Measurements from ENCODE around the gene VENTX.

Gene VENTX

DNA sequence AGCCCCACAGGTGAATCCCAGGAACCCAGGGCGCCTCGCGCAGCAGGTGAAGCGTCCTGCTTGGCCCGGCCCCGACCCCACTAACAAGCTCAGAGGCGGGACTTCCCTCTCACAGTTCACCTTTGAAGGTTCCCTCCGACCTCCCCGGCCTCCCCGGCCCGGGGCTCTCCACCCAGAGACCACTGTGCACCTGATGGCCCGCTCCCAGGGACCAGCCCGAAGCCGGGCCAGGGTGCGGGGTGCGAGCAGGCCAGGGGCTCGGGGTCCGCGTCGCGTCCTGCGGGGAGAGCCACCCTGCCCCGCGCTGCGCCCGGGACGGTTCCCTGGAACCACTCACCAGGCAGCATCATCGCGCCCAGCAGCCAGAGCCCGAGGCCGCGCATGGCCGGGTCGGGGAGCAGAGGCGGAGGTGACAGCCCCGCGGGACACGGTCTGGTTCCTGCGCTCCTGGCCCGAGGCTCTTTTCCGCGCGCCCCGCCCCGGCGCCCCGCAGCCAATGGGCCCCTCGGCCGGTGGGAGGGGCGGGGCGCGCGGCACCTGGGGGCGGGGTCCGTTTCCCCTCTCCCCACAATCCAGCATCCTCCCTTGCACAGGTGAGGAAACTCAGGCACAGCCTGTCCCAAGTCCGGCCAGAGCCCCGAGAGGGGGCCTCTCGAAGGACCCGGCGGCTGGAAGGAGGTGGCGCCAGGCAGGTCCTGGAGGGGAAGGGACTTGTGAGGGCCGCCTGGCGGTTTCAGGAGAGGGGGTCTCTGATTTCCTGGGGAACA is 39.0 kb downstream of the VENTX start, which contains the start of gene ADAM8:
ADAM8 (minus strand) TSS at position 434 of the 767 bp plus-strand sequence; CDS start at position 383, 51 bp downstream.
- POLR2A ChIA-PET, result interaction anchor here (0.7 to 5.8 kb wide), 5 partner anchors 13 to 39 kb away, joined by 3 to 63 read pairs (median 11); partner anchors contain the start of genes TUBGCP2, VENTX and ZNF511
- peak within 1 kb of the TSS; percentile 57 to 91 (median 72) for H3K4me3 ChIP-seq (ENCODE audit: control insufficient read depth in 1 of 7, extremely low read depth in 1 of 7, insufficient read depth in 4 of 7, low read depth in 2 of 7, low read length in 6 of 7)
- no peaks in the 10 kb centered on the region for H3K9me3 ChIP-seq (ENCODE audit: control extremely low read depth in 1 of 5, control insufficient read depth in 4 of 5, insufficient read depth in 2 of 5, low read depth in 1 of 5, low read length in 4 of 5)
- peaks cover 11 to 76% (median 71%) of the 10 kb centered on the region in 4 experiments for H3K4me1 ChIP-seq (ENCODE audit: control extremely low read depth in 1 of 4, control insufficient read depth in 4 of 4, insufficient read depth in 4 of 4, low read length in 3 of 4)
- H3K27ac ChIP-seq (ENCODE audit: insufficient read depth in 1 of 2, low read depth in 1 of 2, low read length in 2 of 2, poor library complexity in 1 of 2, severe bottlenecking in 2 of 2), result peak within 1 kb of the TSS; percentile 85 to 93
- H3K36me3 ChIP-seq (ENCODE audit: control insufficient read depth in 4 of 4, insufficient read depth in 4 of 4, low read length in 3 of 4), result peaks cover 0 to 27% (median 13%) of the 10 kb centered on the region in 4 experiments
- CTCF ChIA-PET, result interaction anchor here (1.0 to 7.1 kb wide), 5 partner anchors 11 to 33 kb away, joined by 3 to 112 read pairs (median 12); no protein-coding TSS in a partner anchor
- H3K27me3 ChIP-seq (replicated peaks in 2 of 5; ENCODE audit: control insufficient read depth in 4 of 5, insufficient read depth in 5 of 5, low read length in 4 of 5), result no peaks in the 10 kb centered on the region
- 4% methylated on average over 35 of the region's 63 CpGs for WGBS (ENCODE audit: insufficient coverage)
- peak in 2 of 3 donors; percentile 46 to 59 for DNase-seq

DNA sequence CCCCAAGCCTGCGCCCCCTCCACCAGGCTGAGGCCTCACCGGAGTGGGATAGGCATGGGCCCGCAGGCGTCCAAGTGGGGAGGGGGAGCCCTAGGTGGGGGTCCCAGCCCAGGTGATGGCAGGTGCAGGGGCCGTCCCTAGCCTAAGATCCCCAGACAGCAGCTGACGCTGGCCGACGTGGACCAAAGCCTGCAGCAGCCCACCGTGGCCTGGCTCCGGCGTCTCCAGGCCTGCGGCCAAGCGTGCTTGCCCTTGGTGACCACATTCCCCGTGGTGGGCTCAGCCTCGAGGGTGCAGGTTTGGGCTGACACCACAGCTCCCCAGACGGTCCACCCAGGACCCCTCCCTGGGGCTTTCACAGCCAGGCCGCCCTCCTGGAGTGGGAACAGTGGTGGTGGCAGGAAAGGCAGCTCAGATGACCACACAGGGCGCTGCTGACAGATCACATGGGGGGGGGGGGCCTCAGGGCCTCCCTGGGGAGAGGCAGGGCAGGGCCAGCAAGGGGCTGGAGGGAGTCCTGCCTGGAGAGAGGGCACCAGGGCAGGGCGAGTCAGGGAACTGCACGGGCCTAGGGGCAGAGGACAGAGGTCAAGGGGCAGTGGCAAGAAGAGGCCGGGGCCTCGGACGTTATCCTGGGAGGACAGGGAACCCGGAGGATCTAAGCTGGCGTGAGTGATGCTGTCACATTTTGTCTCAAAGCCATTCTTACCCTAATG is 39.8 kb downstream of the VENTX start:
- CTCF ChIA-PET, result interaction anchor here (0.8 to 7.1 kb wide), 8 partner anchors 10 to 30 kb away, joined by 3 to 112 read pairs (median 4); no protein-coding TSS in a partner anchor
- peak overlapping the region in 3 of 7 experiments; percentile 40 to 91 (median 56) for H3K4me3 ChIP-seq (ENCODE audit: control insufficient read depth in 1 of 7, extremely low read depth in 1 of 7, insufficient read depth in 4 of 7, low read depth in 2 of 7, low read length in 6 of 7)

GRCh38 chr10:133277993-133278576 is 40.4 kb downstream of the VENTX start:
- POLR2A ChIA-PET, result interaction anchor here (0.6 to 4.0 kb wide), 8 partner anchors 11 to 228 kb away, joined by 3 to 29 read pairs (median 6); partner anchors contain the start of genes TUBGCP2 and ZNF511
- DNase-seq, result peak in 2 of 3 donors; percentile 16 to 30
- Histone ChIP-seq H3K27ac (ENCODE audit: insufficient read depth in 1 of 2, low read depth in 1 of 2, low read length in 2 of 2, poor library complexity in 1 of 2, severe bottlenecking in 2 of 2) (peak overlapping the region; percentile 85 to 93), H3K36me3 (ENCODE audit: control insufficient read depth in 4 of 4, insufficient read depth in 4 of 4, low read length in 3 of 4) (peaks cover 0 to 31% (median 23%) of the 10 kb centered on the region in 4 experiments), H3K27me3 (replicated peaks in 2 of 5; ENCODE audit: control insufficient read depth in 4 of 5, insufficient read depth in 5 of 5, low read length in 4 of 5) (no peaks in the 10 kb centered on the region), H3K9me3 (ENCODE audit: control extremely low read depth in 1 of 5, control insufficient read depth in 4 of 5, insufficient read depth in 2 of 5, low read depth in 1 of 5, low read length in 4 of 5) (no peaks in the 10 kb centered on the region), H3K4me3 (ENCODE audit: control insufficient read depth in 1 of 7, extremely low read depth in 1 of 7, insufficient read depth in 4 of 7, low read depth in 2 of 7, low read length in 6 of 7) (peak overlapping the region in 5 of 7 experiments; percentile 29 to 65 (median 55)), H3K4me1 (ENCODE audit: control extremely low read depth in 1 of 4, control insufficient read depth in 4 of 4, insufficient read depth in 4 of 4, low read length in 3 of 4) (peaks cover 11 to 76% (median 71%) of the 10 kb centered on the region in 4 experiments)
- CTCF ChIA-PET, result interaction anchor here (0.7 to 7.1 kb wide), 12 partner anchors 10 to 40 kb away, joined by 3 to 112 read pairs (median 4); no protein-coding TSS in a partner anchor
- WGBS (ENCODE audit: insufficient coverage), result 35% methylated on average over 8 of the region's 12 CpGs

More for the DNA sequence above, 39.8 kb downstream of the VENTX start:
- peak overlapping the region; percentile 85 to 93 for H3K27ac ChIP-seq (ENCODE audit: insufficient read depth in 1 of 2, low read depth in 1 of 2, low read length in 2 of 2, poor library complexity in 1 of 2, severe bottlenecking in 2 of 2)
- POLR2A ChIA-PET, result interaction anchor here (1.1 to 5.8 kb wide), 8 partner anchors 10 to 37 kb away, joined by 4 to 63 read pairs (median 14); partner anchors contain the start of genes TUBGCP2 and ZNF511
- H3K27me3 ChIP-seq (replicated peaks in 2 of 5; ENCODE audit: control insufficient read depth in 4 of 5, insufficient read depth in 5 of 5, low read length in 4 of 5), result no peaks in the 10 kb centered on the region
- peaks cover 0 to 28% (median 19%) of the 10 kb centered on the region in 4 experiments for H3K36me3 ChIP-seq (ENCODE audit: control insufficient read depth in 4 of 4, insufficient read depth in 4 of 4, low read length in 3 of 4)
- peaks cover 11 to 76% (median 71%) of the 10 kb centered on the region in 4 experiments for H3K4me1 ChIP-seq (ENCODE audit: control extremely low read depth in 1 of 4, control insufficient read depth in 4 of 4, insufficient read depth in 4 of 4, low read length in 3 of 4)
- 83% methylated on average over 20 of the region's 25 CpGs for WGBS (ENCODE audit: insufficient coverage)
- no peak for DNase-seq
- H3K9me3 ChIP-seq (ENCODE audit: control extremely low read depth in 1 of 5, control insufficient read depth in 4 of 5, insufficient read depth in 2 of 5, low read depth in 1 of 5, low read length in 4 of 5), result no peaks in the 10 kb centered on the region

DNA sequence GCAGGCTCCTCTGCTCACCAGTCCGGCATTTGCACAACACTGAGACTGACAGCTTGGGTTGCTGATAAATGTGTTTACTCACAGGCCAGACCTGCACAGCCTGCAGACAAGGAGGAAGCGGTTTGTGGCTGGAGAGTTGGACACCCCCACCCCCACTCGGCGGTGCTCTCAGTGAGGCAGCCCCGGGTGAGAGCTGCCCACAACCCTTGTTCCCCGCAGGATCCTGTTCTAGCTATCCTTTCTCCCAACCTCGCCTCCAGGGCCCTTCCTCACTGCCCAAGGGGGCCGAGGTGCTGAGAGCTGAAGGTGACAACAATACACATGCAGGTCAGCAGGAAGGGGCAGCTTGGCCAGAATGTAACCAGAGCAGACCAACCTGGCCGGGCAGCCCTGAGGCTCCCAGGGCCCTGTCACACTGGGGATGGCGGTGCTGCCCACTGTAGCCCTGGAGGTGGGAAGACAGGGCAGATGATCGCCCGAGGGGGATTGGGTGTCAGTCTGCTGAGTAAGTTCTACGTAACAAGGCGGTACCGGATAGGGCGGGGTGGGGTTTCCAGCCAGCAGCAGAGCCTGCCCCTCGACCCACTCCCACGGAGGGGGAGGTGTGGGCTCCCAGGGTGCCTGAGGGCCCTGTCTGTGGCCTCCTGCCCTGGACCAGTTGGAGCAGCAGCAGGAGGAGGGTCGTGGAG is 41.1 kb downstream of the VENTX start:
- DNase-seq, result peak; percentile 88 to 97 (median 96)
- peaks cover 0 to 35% (median 26%) of the 10 kb centered on the region in 4 experiments for H3K36me3 ChIP-seq (ENCODE audit: control insufficient read depth in 4 of 4, insufficient read depth in 4 of 4, low read length in 3 of 4)
- 5% methylated on average over 8 of the region's 19 CpGs for WGBS (ENCODE audit: insufficient coverage)
- H3K9me3 ChIP-seq (ENCODE audit: control extremely low read depth in 1 of 5, control insufficient read depth in 4 of 5, insufficient read depth in 2 of 5, low read depth in 1 of 5, low read length in 4 of 5), result no peaks in the 10 kb centered on the region
- H3K27me3 ChIP-seq (replicated peaks in 2 of 5; ENCODE audit: control insufficient read depth in 4 of 5, insufficient read depth in 5 of 5, low read length in 4 of 5), result no peaks in the 10 kb centered on the region
- H3K27ac ChIP-seq (ENCODE audit: insufficient read depth in 1 of 2, low read depth in 1 of 2, low read length in 2 of 2, poor library complexity in 1 of 2, severe bottlenecking in 2 of 2), result peak overlapping the region; percentile 85 to 93
- peak overlapping the region in 5 of 7 experiments; percentile 29 to 65 (median 53) for H3K4me3 ChIP-seq (ENCODE audit: control insufficient read depth in 1 of 7, extremely low read depth in 1 of 7, insufficient read depth in 4 of 7, low read depth in 2 of 7, low read length in 6 of 7)
- CTCF ChIA-PET, result interaction anchor here (0.7 to 7.1 kb wide), 12 partner anchors 10 to 40 kb away, joined by 3 to 112 read pairs (median 4); no protein-coding TSS in a partner anchor
- POLR2A ChIA-PET, result interaction anchor here (0.6 to 4.0 kb wide), 8 partner anchors 12 to 229 kb away, joined by 3 to 29 read pairs (median 6); partner anchors contain the start of genes TUBGCP2 and ZNF511
- peaks cover 11 to 74% (median 71%) of the 10 kb centered on the region in 4 experiments for H3K4me1 ChIP-seq (ENCODE audit: control extremely low read depth in 1 of 4, control insufficient read depth in 4 of 4, insufficient read depth in 4 of 4, low read length in 3 of 4)

DNA sequence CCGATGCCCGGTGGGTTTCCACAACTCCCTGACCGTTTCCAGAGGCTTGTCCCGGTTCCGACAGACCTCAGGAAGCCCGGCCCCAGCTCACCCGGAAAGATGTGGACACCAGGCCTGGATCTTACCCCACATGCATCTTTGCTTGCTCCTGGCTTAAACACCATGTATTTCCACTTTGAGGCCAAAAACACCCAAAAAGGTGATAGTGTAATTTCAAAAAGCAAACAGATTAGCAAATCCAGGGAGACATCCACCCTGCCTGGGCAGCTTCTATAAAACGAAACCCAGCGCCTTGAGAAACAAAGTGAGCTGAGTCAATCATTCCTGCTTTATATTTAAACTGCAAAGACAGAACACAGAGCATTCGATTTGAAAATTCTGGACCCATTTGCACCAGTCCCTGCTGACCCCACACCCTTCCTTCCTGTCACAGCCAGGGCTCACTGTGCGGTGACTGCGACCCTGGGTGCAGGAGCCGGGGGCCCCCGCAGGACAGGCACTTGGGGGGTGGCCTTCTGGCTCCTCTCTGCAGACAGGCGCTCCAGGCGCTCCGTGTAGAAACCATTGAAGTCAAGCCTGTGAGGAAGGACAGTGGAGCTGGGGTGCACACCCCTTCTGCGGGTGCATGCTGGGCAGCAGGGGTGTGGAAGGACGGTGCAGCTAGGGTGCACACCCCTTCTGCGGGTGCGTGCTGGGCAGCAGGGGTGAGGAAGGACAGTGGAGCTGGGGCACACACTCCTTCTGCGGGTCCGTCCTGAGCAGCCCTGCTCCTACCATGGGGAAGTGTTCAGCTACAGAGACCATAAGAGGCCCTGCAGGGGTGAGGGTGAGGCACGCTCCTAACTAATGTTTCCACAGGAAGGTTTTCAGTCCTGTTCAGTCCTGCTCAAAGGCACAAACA is 41.9 kb downstream of the VENTX start:
- ChIA-PET CTCF (interaction anchor here (1.1 to 7.1 kb wide), 10 partner anchors 13 to 135 kb away, joined by 3 to 112 read pairs (median 6); no protein-coding TSS in a partner anchor), POLR2A (interaction anchor here (1.2 to 4.0 kb wide), 3 partner anchors 17 to 29 kb away, joined by 7 to 29 read pairs (median 18); partner anchors contain the start of genes TUBGCP2 and ZNF511)
- WGBS (ENCODE audit: insufficient coverage), result 32% methylated on average over 20 of the region's 24 CpGs
- Histone ChIP-seq H3K4me3 (ENCODE audit: control insufficient read depth in 1 of 7, extremely low read depth in 1 of 7, insufficient read depth in 4 of 7, low read depth in 2 of 7, low read length in 6 of 7) (peak overlapping the region in 5 of 7 experiments; percentile 32 to 65 (median 52)), H3K27me3 (replicated peaks in 2 of 5; ENCODE audit: control insufficient read depth in 4 of 5, insufficient read depth in 5 of 5, low read length in 4 of 5) (no peaks in the 10 kb centered on the region), H3K36me3 (ENCODE audit: control insufficient read depth in 4 of 4, insufficient read depth in 4 of 4, low read length in 3 of 4) (peaks cover 0 to 44% (median 32%) of the 10 kb centered on the region in 4 experiments), H3K27ac (ENCODE audit: insufficient read depth in 1 of 2, low read depth in 1 of 2, low read length in 2 of 2, poor library complexity in 1 of 2, severe bottlenecking in 2 of 2) (peak overlapping the region; percentile 85 to 93), H3K9me3 (ENCODE audit: control extremely low read depth in 1 of 5, control insufficient read depth in 4 of 5, insufficient read depth in 2 of 5, low read depth in 1 of 5, low read length in 4 of 5) (no peaks in the 10 kb centered on the region), H3K4me1 (ENCODE audit: control extremely low read depth in 1 of 4, control insufficient read depth in 4 of 4, insufficient read depth in 4 of 4, low read length in 3 of 4) (peaks cover 11 to 67% (median 66%) of the 10 kb centered on the region in 4 experiments)
- peak in 2 of 3 donors; percentile 56 to 71 for DNase-seq
